SK-N-SH (cell line): Measurements from ENCODE around the gene TNFAIP8L3.

Experiments used
- CTCF ChIP-seq: fragments of 200-600 bp; sonication (generic); IDR thresholded peaks from 2 replicates; pipeline ENCODE4 v1.6.1; 2017; ENCODE audit warnings: antibody characterized with exemption, mild to moderate bottlenecking, moderate library complexity
- EZH2phosphoT487 ChIP-seq: fragments of 200-600 bp; sonication (generic); IDR thresholded peaks from 2 replicates; pipeline ENCODE4 v1.6.1; 2017; ENCODE audit warnings: low read depth, mixed run types, mild to moderate bottlenecking, antibody characterized with exemption, moderate library complexity, borderline replicate concordance
- POLR2AphosphoS5 ChIP-seq: IDR thresholded peaks from 2 replicates; pipeline ENCODE4 v1.6.1; 2012; ENCODE audit warnings: low read depth, low read length
- REST ChIP-seq: IDR thresholded peaks from 2 replicates; pipeline ENCODE4 v1.6.1; 2012; ENCODE audit warnings: mild to moderate bottlenecking, low read depth, low read length, moderate library complexity
- TAF1 ChIP-seq: IDR thresholded peaks from 2 replicates; pipeline ENCODE4 v1.6.1; 2012; ENCODE audit warnings: low read depth, mild to moderate bottlenecking, low read length, moderate library complexity, borderline replicate concordance
- YY1 ChIP-seq: IDR thresholded peaks from 2 replicates; pipeline ENCODE4 v1.4.0; 2012; ENCODE audit warnings: low read depth, mild to moderate bottlenecking
- TF ChIP-seq, protein P1 (sequence below): IDR thresholded peaks from 2 replicates; pipeline ENCODE4 v1.4.0; 2012; ENCODE audit warnings: low read depth

GRCh38 chr15:51090753-51091152 is 4.0 kb downstream of the TNFAIP8L3 start:
- TF ChIP-seq YY1 (no peak), CTCF (no peak), POLR2AphosphoS5 (no peak), REST (no peak), TAF1 (no peak), EZH2phosphoT487 (no peak)
- TF ChIP-seq, protein P1, sequence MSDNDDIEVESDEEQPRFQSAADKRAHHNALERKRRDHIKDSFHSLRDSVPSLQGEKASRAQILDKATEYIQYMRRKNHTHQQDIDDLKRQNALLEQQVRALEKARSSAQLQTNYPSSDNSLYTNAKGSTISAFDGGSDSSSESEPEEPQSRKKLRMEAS, result no peak
